Natural killer cell (primary cell): ENCODE measurements around the gene BAHD1. TPM values are rescaled to one million over a fixed set of nuclear protein-coding genes. Genes with fewer than 3 reads are reported as not detected.
A peak's percentile ranks its signal among the peaks of the same experiment; 100 is the strongest.

ENCODE experiments used
- ATAC-seq, 3 donors: fragments of 150-1000 bp in 2 of 3; fragments of 200-7000 bp in 1 of 3; cut with Tn5 transposase; 1 replicate in 1 of 3; 2 replicates in 2 of 3; pipeline ENCODE4 v1.10.0; 2021; ENCODE audit warnings: mild to moderate bottlenecking in 2 of 3, moderate library complexity in 2 of 3
- DNase-seq, 2 donors: peaks; one replicate each; pipeline versions ENCODE4 v3.0.0 to v3.0.0-alpha.2; 2013 to 2021; ENCODE audit warnings: mixed read lengths in 1 of 2
- H3K27ac ChIP-seq: one replicate; pipeline ENCODE4 v1.5.1; 2013; ENCODE audit warnings: mild to moderate bottlenecking, low read length
- H3K27me3 ChIP-seq: one replicate; pipeline ENCODE4 v1.6.1; 2013; ENCODE audit warnings: low read length; ENCODE audit not compliant: control insufficient read depth, insufficient read depth
- H3K36me3 ChIP-seq: one replicate; pipeline ENCODE4 v1.6.1; 2013; ENCODE audit warnings: low read length; ENCODE audit not compliant: control insufficient read depth, insufficient read depth
- H3K4me1 ChIP-seq: one replicate; pipeline ENCODE4 v1.6.1; 2013; ENCODE audit warnings: low read length; ENCODE audit not compliant: control insufficient read depth, insufficient read depth
- H3K4me3 ChIP-seq: one replicate; pipeline ENCODE4 v1.5.1; 2013; ENCODE audit warnings: low read length
- H3K9me3 ChIP-seq: one replicate; pipeline ENCODE4 v1.6.1; 2013; ENCODE audit warnings: low read length; ENCODE audit not compliant: control insufficient read depth, insufficient read depth
- H3K27ac Mint-ChIP-seq, 2 donors: one replicate each; pipeline ENCODE4 v1.8.0; 2022; ENCODE audit warnings: mild to moderate bottlenecking in 2 of 2, mixed read lengths in 2 of 2, moderate library complexity in 1 of 2
- H3K27me3 Mint-ChIP-seq, 2 donors: one replicate each; pipeline ENCODE4 v1.8.0; 2022; ENCODE audit warnings: low read depth in 2 of 2, mixed read lengths in 2 of 2
- H3K36me3 Mint-ChIP-seq: one replicate; pipeline ENCODE4 v1.8.0; 2022; ENCODE audit warnings: mixed read lengths
- H3K4me1 Mint-ChIP-seq, 2 donors: one replicate each; pipeline ENCODE4 v1.8.0; 2022; ENCODE audit warnings: mixed read lengths in 2 of 2
- H3K4me3 Mint-ChIP-seq: one replicate; pipeline ENCODE4 v1.8.0; 2022; ENCODE audit warnings: mild to moderate bottlenecking, moderate library complexity, mixed read lengths
- H3K9me3 Mint-ChIP-seq, 2 donors: one replicate each; pipeline ENCODE4 v1.8.0; 2022; ENCODE audit warnings: mixed read lengths in 2 of 2
- WGBS: methylation state at CpG from one replicate; pipeline ENCODE4 v1.1.7; 2013; ENCODE audit warnings: missing lambda C conversion rate; ENCODE audit not compliant: insufficient coverage; 5-methylcytosine and 5-hydroxymethylcytosine counted together
- intact Hi-C: fragments of 100-400 bp; cut with micrococcal nuclease; formaldehyde crosslinking; loops from one replicate; pipeline ENCODE4 v1.14.2; 2022
- total RNA-seq, 4 donors: library from RNA; stranded (reverse); fragments of 120-200 nt in 1 of 4; gene quantifications; one replicate each; pipeline versions ENCODE4 v1.2.3 to v1.2.4, GENCODE V29; 2013 to 2022
- TF ChIP-seq, protein P1 (sequence below): fragments of 200-600 bp; IDR thresholded peaks from one replicate; pipeline ENCODE4 v1.8.0; 2022; ENCODE audit warnings: antibody characterized with exemption

The BAHD1 gene
- total RNA-seq, 3 donors from 2014 or later (not counting 1 experiment from before 2014, with no cell fraction given) = 29.4 to 48.9 (median 41.8) TPM

DNA sequence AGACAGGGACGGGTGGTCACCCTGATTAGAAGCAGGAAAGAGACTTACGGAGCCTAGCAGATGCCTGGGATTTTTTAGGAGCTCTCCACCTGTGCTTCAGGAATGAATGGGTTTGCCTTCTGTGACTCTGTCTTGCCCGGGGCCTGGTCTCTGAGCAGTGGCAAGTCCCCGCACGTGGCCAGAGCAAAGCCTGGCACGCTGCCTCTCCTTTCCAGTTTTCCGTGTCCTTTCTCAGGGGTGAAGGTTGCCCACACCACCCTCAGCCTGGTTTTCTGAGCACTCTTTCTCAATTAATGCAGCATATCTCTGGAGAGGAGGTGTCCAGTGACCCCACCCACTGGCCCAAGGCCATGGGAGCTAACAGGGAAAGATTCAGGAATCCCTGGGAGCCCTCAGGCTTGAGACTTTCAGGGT, 15.6 kb downstream of the BAHD1 start:
- H3K9me3 ChIP-seq = no peaks in the 10 kb centered on the region
- H3K27me3 Mint-ChIP-seq = no peaks in the 10 kb centered on the region
- H3K4me3 Mint-ChIP-seq = no peak overlapping the region
- ATAC-seq (no peak), DNase-seq (no peak)
- peak overlapping the region; percentile 80 to 89 for H3K27ac Mint-ChIP-seq
- H3K4me3 ChIP-seq = no peak overlapping the region
- peaks cover 59% of the 10 kb centered on the region for H3K4me1 ChIP-seq
- no peaks in the 10 kb centered on the region for H3K27me3 ChIP-seq
- H3K36me3 ChIP-seq = peaks cover 13% of the 10 kb centered on the region
- intact Hi-C loops = no loop called here
- no peaks in the 10 kb centered on the region for H3K36me3 Mint-ChIP-seq
- 95% methylated on average over 7 of the region's 7 CpGs for WGBS
- H3K4me1 Mint-ChIP-seq = peaks cover 61 to 63% of the 10 kb centered on the region in 2 donors
- TF ChIP-seq, protein P1, sequence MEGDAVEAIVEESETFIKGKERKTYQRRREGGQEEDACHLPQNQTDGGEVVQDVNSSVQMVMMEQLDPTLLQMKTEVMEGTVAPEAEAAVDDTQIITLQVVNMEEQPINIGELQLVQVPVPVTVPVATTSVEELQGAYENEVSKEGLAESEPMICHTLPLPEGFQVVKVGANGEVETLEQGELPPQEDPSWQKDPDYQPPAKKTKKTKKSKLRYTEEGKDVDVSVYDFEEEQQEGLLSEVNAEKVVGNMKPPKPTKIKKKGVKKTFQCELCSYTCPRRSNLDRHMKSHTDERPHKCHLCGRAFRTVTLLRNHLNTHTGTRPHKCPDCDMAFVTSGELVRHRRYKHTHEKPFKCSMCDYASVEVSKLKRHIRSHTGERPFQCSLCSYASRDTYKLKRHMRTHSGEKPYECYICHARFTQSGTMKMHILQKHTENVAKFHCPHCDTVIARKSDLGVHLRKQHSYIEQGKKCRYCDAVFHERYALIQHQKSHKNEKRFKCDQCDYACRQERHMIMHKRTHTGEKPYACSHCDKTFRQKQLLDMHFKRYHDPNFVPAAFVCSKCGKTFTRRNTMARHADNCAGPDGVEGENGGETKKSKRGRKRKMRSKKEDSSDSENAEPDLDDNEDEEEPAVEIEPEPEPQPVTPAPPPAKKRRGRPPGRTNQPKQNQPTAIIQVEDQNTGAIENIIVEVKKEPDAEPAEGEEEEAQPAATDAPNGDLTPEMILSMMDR = no peak
- H3K9me3 Mint-ChIP-seq = no peaks in the 10 kb centered on the region
- H3K27ac ChIP-seq = no peak overlapping the region

DNA sequence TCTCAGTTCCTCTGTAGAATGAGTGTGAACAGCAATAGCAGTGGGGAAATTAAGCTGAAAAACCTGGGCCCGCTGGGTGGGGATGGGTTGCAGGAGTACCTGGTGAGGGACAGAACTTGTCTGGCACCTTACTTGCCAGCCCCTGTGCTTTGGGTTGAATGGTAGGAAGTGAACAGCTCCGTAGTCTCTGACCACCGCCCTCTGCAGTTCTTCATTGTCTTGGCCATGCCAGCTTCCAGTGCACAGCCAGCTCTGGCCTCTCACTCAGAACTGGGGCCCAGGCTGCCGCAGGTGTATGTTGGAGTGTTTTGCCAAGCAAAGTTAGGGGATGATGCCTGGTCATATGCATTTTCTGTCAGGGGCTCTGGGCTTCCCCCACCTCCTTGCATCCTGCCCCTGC, 16.0 kb downstream of the BAHD1 start:
- H3K9me3 Mint-ChIP-seq = no peaks in the 10 kb centered on the region
- TF ChIP-seq, protein P1 = no peak
- Histone ChIP-seq H3K4me1 (peaks cover 55% of the 10 kb centered on the region), H3K27me3 (no peaks in the 10 kb centered on the region), H3K4me3 (no peak overlapping the region), H3K27ac (no peak overlapping the region), H3K9me3 (no peaks in the 10 kb centered on the region), H3K36me3 (peaks cover 13% of the 10 kb centered on the region)
- WGBS = 83% methylated on average over 4 of the region's 4 CpGs
- H3K27ac Mint-ChIP-seq = peak overlapping the region; percentile 80 to 89
- H3K36me3 Mint-ChIP-seq = no peaks in the 10 kb centered on the region
- intact Hi-C loops = no loop called here
- peaks cover 57 to 59% of the 10 kb centered on the region in 2 donors for H3K4me1 Mint-ChIP-seq
- H3K4me3 Mint-ChIP-seq = no peak overlapping the region
- DNase-seq (no peak), ATAC-seq (no peak)
- H3K27me3 Mint-ChIP-seq = no peaks in the 10 kb centered on the region

- Histone ChIP-seq H3K4me3 (no peak overlapping the region), H3K27me3 (no peaks in the 10 kb centered on the region), H3K36me3 (peaks cover 24% of the 10 kb centered on the region), H3K9me3 (no peaks in the 10 kb centered on the region), H3K4me1 (peaks cover 35% of the 10 kb centered on the region), H3K27ac (no peak overlapping the region)
- H3K27me3 Mint-ChIP-seq = no peaks in the 10 kb centered on the region
- no peaks in the 10 kb centered on the region for H3K9me3 Mint-ChIP-seq
- intact Hi-C loops = no loop called here
- 97% methylated on average over 37 of the region's 37 CpGs for WGBS
- no peak for DNase-seq
- TF ChIP-seq, protein P1 = no peak
- no peak for ATAC-seq
- H3K4me3 Mint-ChIP-seq = no peak overlapping the region
- H3K4me1 Mint-ChIP-seq = peaks cover 37 to 39% of the 10 kb centered on the region in 2 donors
- no peak overlapping the region for H3K27ac Mint-ChIP-seq
- no peaks in the 10 kb centered on the region for H3K36me3 Mint-ChIP-seq
Observed at GRCh38 chr15:40458495-40459371, 18.0 kb downstream of the BAHD1 start.
